ENCODE measurements around the gene IRX2.

Gene IRX2

DNA sequence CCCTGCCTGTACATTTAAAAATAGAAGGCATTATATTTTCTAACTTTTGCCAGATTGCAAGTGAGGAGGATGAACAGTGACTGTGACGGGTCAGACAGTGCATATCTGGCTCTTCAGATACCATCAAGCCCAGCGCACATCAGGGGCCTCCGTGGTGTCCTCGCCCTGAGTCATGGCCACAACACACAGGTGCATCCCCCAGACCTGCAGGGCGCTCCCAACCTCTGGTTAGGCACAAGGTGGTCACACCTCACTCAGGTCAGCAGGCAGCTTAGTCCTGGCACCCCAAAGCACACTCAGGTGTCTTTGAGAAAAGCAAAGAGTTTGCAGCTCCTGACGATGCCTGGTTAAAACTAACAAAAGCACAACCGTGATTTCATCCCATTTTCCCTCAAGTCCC is 28.6 kb downstream of the IRX2 start:
- Histone ChIP-seq H3K4me2 (ENCODE audit: low read depth, low read length, poor library complexity, severe bottlenecking) (no peak overlapping the region), H3K27me3 (ENCODE audit: insufficient read depth, low read length, poor library complexity, severe bottlenecking) (no peaks in the 10 kb centered on the region), H3K4me3 (ENCODE audit: low read length, poor library complexity, severe bottlenecking) (no peak overlapping the region), H3K4me1 (ENCODE audit: insufficient read depth, low read length, poor library complexity, severe bottlenecking) (no peaks in the 10 kb centered on the region), H3K9me3 (ENCODE audit: insufficient read depth, low read depth, low read length) (peaks cover 12% of the 10 kb centered on the region; the same call in 1 of the 2 replicates), H4K20me1 (ENCODE audit: insufficient read depth, low read length, poor library complexity, severe bottlenecking) (no peaks in the 10 kb centered on the region), H3K36me3 (ENCODE audit: insufficient read depth, low read length) (no peaks in the 10 kb centered on the region), H3K79me2 (ENCODE audit: insufficient read depth, low read length) (no peaks in the 10 kb centered on the region), H2AFZ (ENCODE audit: low read length) (no peak overlapping the region), H3K9me2 (replicated peaks; ENCODE audit: low read depth, low read length) (no peaks in the 10 kb centered on the region), H3K9ac (ENCODE audit: low read depth, low read length, poor library complexity, severe bottlenecking) (no peak overlapping the region), H3F3A (ENCODE audit: low read depth) (no peaks in the 10 kb centered on the region)
- TF ChIP-seq, protein P1, sequence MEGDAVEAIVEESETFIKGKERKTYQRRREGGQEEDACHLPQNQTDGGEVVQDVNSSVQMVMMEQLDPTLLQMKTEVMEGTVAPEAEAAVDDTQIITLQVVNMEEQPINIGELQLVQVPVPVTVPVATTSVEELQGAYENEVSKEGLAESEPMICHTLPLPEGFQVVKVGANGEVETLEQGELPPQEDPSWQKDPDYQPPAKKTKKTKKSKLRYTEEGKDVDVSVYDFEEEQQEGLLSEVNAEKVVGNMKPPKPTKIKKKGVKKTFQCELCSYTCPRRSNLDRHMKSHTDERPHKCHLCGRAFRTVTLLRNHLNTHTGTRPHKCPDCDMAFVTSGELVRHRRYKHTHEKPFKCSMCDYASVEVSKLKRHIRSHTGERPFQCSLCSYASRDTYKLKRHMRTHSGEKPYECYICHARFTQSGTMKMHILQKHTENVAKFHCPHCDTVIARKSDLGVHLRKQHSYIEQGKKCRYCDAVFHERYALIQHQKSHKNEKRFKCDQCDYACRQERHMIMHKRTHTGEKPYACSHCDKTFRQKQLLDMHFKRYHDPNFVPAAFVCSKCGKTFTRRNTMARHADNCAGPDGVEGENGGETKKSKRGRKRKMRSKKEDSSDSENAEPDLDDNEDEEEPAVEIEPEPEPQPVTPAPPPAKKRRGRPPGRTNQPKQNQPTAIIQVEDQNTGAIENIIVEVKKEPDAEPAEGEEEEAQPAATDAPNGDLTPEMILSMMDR (conservative IDR thresholded peaks at IDR 0.05; ENCODE audit: low read length): no peak
- no peak for TF ChIP-seq EZH2phosphoT487 (IDR thresholded peaks at IDR 0.05; ENCODE audit: borderline replicate concordance)

- Histone ChIP-seq H3K4me2 (ENCODE audit: low read depth, low read length, poor library complexity, severe bottlenecking) (no peak overlapping the region), H3K79me2 (ENCODE audit: insufficient read depth, low read length) (no peaks in the 10 kb centered on the region)
Observed at GRCh38 chr5:2721385-2722138, 29.9 kb downstream of the IRX2 start.

DNA sequence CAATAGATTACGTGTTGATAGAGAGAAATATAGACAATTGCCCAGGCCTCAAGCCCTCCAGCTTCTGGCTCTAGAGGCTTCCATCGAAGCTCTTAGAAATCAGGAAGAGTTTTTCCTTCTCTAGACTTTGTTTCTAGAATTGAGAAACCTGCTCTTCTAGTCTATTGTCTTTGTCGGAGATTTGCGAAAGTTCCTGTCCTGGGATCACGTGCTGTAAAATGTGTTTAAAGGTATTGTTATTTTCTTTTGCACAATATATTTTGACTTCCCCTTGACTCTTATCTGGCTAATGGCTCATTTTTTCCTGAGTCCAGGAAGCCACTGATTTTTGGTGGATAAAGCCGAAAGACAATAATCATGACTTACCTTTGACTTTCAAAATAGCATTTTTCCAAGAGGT is 32.1 kb downstream of the IRX2 start:
- no peaks in the 10 kb centered on the region for H3K36me3 ChIP-seq (ENCODE audit: insufficient read depth, low read length)
- no peaks in the 10 kb centered on the region for H3F3A ChIP-seq (ENCODE audit: low read depth)
- H3K9me2 ChIP-seq (replicated peaks; ENCODE audit: low read depth, low read length): no peaks in the 10 kb centered on the region
- H2AFZ ChIP-seq (ENCODE audit: low read length): no peak overlapping the region
- H3K4me1 ChIP-seq (ENCODE audit: insufficient read depth, low read length, poor library complexity, severe bottlenecking): no peaks in the 10 kb centered on the region
- no peak overlapping the region for H3K4me3 ChIP-seq (ENCODE audit: low read length, poor library complexity, severe bottlenecking)
- H3K27me3 ChIP-seq (ENCODE audit: insufficient read depth, low read length, poor library complexity, severe bottlenecking): no peaks in the 10 kb centered on the region
- H3K9ac ChIP-seq (ENCODE audit: low read depth, low read length, poor library complexity, severe bottlenecking): no peak overlapping the region
- no peaks in the 10 kb centered on the region for H3K79me2 ChIP-seq (ENCODE audit: insufficient read depth, low read length)
- no peaks in the 10 kb centered on the region for H4K20me1 ChIP-seq (ENCODE audit: insufficient read depth, low read length, poor library complexity, severe bottlenecking)
- H3K4me2 ChIP-seq (ENCODE audit: low read depth, low read length, poor library complexity, severe bottlenecking): no peak overlapping the region
- TF ChIP-seq, protein P1 (conservative IDR thresholded peaks at IDR 0.05; ENCODE audit: low read length): no peak
- TF ChIP-seq EZH2phosphoT487 (IDR thresholded peaks at IDR 0.05; ENCODE audit: borderline replicate concordance): no peak
- peaks cover 16% of the 10 kb centered on the region; the same call in 1 of the 2 replicates for H3K9me3 ChIP-seq (ENCODE audit: insufficient read depth, low read depth, low read length)

More at GRCh38 chr5:2721385-2722138, 29.9 kb downstream of the IRX2 start:
- Histone ChIP-seq H3K9ac (ENCODE audit: low read depth, low read length, poor library complexity, severe bottlenecking) (no peak overlapping the region), H3K9me2 (replicated peaks; ENCODE audit: low read depth, low read length) (no peaks in the 10 kb centered on the region), H3F3A (ENCODE audit: low read depth) (no peaks in the 10 kb centered on the region), H3K27me3 (ENCODE audit: insufficient read depth, low read length, poor library complexity, severe bottlenecking) (no peaks in the 10 kb centered on the region), H3K9me3 (ENCODE audit: insufficient read depth, low read depth, low read length) (peaks cover 16% of the 10 kb centered on the region; the same call in 1 of the 2 replicates), H4K20me1 (ENCODE audit: insufficient read depth, low read length, poor library complexity, severe bottlenecking) (no peaks in the 10 kb centered on the region), H2AFZ (ENCODE audit: low read length) (no peak overlapping the region), H3K4me1 (ENCODE audit: insufficient read depth, low read length, poor library complexity, severe bottlenecking) (no peaks in the 10 kb centered on the region), H3K36me3 (ENCODE audit: insufficient read depth, low read length) (no peaks in the 10 kb centered on the region), H3K4me3 (ENCODE audit: low read length, poor library complexity, severe bottlenecking) (no peak overlapping the region)
- no peak for TF ChIP-seq EZH2phosphoT487 (IDR thresholded peaks at IDR 0.05; ENCODE audit: borderline replicate concordance)
- TF ChIP-seq, protein P1 (conservative IDR thresholded peaks at IDR 0.05; ENCODE audit: low read length): no peak
